Transverse colon (tissue), 4 donors: Measurements from ENCODE around the gene HAT1.
"Not testable (repeated sequence)": the region's sequence is repeated elsewhere in the genome, so short reads cannot be mapped to it uniquely, and the experiment has no call there.

Experiments used
- CTCF ChIP-seq, 5 experiments: fragments of 200-600 bp in 3 of 5; fragments of 450-650 bp in 2 of 5; sonication (generic) in 3 of 5; IDR thresholded peaks; 1 replicate in 2 of 5; 2 replicates in 3 of 5; pipeline ENCODE4 v1.5.1; 2016 to 2017; ENCODE audit warnings: antibody characterized with exemption in 5 of 5, inconsistent platforms in 3 of 5, mild to moderate bottlenecking in 2 of 5, moderate library complexity in 1 of 5
- EP300 ChIP-seq: sonication (generic); formaldehyde crosslinking; IDR thresholded peaks from one replicate; pipeline ENCODE4 v1.6.1; 2017; ENCODE audit warnings: antibody characterized with exemption, low read depth
- POLR2A ChIP-seq: fragments of 450-650 bp; IDR thresholded peaks from one replicate; pipeline ENCODE4 v1.6.1; 2016; ENCODE audit warnings: antibody characterized with exemption, mild to moderate bottlenecking, moderate library complexity
- POLR2AphosphoS5 ChIP-seq, 3 donors: sonication (generic); formaldehyde crosslinking; IDR thresholded peaks; one replicate each; pipeline ENCODE4 v1.6.1; 2016; ENCODE audit warnings: antibody characterized with exemption in 3 of 3

DNA sequence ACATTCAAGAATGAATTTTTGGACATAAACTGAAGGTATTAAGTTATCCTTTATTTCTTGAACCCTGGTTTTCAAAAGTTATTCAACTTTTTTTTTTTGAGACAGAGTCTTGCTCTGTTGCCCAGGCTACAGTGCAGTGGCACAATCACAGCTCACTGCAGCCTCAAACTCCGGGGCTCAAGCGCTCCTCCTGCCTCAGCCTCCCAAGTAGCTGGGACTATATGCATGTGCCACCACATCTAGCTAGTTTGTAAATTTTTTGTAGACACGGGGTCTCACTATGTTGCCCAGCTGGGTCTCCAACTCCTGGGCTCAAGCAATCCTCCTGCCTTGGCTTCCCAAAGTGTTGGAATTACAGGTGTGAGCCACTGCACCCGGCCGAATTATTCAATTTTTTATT, 74.8 kb downstream of the HAT1 start:
- TF ChIP-seq CTCF (IDR thresholded peaks at IDR 0.05); POLR2A; POLR2AphosphoS5 (IDR thresholded peaks at IDR 0.05); EP300: not testable (repeated sequence)
